Measurements from ENCODE around the gene IP6K1.

- TF ChIP-seq POLR2A (IDR thresholded peaks at IDR 0.05) (no peak), CTCF (IDR thresholded peaks at IDR 0.05) (no peak)
Observed at GRCh38 chr3:49775538-49775937, 10.8 kb downstream of the IP6K1 start.
